ENCODE measurements around the gene PRDX2.
A peak's percentile ranks its signal among the peaks of the same experiment; 100 is the strongest.

The PRDX2 gene

GRCh38 chr19:12792051-12792852 lies 9.3 kb downstream of the PRDX2 start:
- DNase-seq, result peak; percentile 75

- DNase-seq, result peak; percentile 96
Measured at GRCh38 chr19:12791345-12792050, 10.1 kb downstream of the PRDX2 start, which contains the start of gene JUNB. TSS of gene JUNB (plus strand) at chr19:12791486. CDS start at chr19:12791772, 286 bp downstream.

DNA sequence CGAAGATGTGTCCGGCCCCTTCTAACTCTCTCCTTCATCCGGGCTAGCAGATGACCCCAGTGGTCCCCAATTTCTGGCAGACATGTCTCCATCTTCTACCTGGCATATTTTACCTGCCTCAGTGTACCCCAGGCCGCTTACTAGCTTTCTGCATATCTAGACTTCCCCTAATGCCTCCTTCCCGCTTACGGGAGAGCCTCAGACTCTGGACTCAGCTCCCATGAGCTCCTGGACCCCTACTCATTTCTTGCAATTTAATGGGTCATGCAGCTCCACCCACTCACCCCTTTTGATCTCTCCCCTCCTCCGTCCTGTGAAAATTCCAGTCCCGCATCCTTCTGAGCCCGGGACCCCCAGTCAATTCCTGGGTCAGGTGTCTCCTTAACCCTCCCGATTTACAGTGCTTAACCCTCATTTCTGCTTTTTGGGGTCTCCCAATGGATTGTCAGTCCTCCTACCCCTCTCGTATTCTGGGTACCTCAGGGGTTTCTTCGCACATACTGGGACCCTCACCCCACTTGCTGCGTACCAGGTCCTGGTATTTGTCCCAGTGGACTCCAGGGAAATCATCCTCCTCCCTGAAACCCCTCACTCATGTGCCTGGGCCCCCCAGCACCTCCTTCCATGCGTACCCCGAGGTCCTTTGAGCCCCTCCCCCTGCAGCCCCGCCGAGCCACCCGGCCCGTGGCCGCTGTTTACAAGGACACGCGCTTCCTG lies 10.8 kb downstream of the PRDX2 start:
- DNase-seq, result peak; percentile 13

DNA sequence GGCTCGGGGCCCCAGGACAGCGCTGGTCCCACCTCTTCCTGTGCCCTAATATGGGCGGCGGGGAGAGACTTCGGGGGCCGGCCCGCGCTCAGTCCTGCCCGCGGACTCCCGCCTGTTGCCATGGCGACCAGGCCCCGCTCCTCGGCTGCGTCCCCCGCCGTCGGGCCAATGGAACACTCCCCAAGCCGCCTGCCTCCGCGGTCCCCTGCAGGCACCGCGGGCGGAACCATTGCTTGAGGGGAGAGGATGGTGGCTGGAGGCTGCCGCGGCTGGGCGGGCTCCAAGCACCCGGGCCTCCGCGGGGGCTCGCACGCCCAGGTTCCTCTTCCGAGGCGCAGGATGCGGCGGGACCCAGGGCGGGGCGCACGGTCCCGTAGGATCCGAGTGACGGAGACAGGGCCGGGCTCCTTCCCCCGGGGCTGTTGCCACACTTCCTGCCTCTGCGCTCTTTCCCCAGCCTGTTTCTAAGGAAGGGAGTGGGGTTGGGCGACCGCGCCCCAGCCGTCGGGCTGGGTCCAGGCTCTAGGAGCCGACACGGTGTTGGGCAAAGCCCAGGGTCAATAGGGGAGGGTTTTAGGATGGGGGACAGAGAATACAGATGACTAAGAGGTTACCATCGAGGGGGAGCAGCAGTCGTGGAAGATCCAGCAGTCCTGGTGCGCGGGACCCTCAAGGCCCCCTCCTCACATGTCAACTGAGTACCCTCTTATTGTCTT lies 11.5 kb downstream of the PRDX2 start:
- peak; percentile 98 for DNase-seq

DNA sequence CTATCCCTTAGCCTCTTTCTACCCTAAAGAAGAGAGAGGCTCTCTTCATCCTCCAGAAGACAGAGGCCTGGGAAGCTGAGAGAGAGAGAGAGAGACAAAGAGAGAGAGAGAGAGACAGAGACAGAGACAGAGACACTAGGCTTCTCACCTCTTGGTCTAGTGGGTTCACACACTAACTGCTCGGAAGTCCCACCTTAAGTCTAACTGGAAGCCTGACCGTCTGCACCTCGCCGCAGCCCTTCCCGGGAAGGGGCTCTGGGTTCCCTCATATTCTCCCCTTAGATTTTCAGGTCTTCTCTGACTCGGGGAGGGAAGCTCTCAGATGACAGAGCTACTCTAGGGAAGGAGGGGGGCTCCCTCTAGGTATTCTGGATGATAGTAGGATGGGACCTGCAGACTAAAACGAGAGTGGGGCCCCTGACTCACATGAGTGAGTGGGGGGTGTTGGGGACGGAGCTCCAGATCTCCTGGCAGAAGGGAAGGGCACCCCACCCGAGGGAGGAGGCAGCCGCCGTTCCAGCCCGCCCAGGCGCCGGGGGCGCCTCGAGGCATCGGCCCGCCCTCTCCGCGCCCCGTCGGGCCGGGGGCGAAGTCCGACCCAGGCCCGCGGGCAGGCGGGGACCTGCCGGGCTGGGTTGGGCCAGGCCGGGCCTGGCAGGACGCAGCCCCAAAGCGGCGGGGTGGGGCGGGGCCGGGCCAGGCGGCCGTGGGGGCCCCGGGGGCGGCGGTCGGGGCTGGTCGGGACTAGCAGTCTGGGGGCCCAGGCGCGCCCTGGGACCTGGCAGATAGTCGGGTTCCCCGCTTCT lies 12.3 kb downstream of the PRDX2 start:
- DNase-seq, result peak; percentile 57

GRCh38 chr19:12788682-12789097 lies 12.9 kb downstream of the PRDX2 start:
- DNase-seq, result peak; percentile 93

- peak; percentile 65 for DNase-seq
Measured at GRCh38 chr19:12788042-12788681, 13.4 kb downstream of the PRDX2 start.

DNA sequence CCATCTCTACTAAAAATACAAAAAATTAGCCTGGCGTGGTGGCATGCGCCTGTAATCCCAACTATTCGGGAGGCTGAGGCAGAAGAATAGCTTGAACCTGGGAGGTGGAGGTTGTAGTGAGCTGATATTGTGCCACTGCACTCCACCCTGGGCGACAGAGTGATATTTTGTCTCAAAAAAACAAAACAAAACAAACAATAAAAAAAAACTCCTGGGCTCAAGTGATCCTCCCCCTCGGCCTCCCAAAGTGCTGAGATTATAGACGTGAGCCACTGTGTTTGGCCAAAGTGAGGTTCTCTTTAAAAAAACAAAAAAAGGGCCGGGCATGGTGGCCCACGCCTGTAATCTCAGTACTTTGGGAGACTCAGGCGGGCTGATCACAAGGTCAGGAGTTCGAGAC lies 14.1 kb downstream of the PRDX2 start:
- no peak for DNase-seq

- DNase-seq, result peak; percentile 26
Measured at GRCh38 chr19:12786952-12787351, 14.6 kb downstream of the PRDX2 start.

DNA sequence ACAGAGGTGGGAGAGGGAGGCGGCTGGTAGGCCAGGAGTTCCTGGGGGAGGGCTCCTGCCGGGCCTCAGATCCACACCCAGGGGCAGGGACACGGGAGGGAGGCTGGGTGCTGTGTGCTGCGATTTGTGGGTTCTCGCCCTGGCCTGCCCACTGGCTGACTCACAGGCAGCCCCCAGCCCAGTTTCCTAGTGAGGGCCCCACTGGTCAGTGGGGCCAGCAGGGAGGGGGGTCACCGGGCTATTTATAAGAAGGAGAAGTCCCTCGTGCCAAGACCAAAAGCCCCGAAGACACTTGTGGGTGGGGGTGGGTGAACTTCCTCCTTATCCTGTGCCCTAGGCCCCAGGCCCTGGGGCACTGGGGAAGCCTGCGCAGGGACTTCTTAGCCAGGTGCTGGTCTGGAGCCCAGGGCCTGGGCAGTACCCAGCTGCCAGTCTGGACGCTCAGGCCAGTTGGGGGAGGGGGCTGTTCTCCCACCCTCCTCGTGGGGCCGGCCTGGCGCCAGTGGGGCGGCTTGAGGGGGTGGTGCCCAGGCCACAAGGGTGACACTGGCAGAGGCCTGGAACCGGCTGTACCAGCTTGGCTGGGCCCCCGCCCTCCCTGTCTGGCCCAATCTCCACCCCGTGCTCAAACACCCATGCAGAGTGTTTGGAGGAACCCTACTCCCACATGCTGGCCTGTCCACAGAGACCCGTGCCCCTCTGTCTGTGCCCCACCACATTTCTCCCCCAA lies 15.3 kb downstream of the PRDX2 start:
- DNase-seq, result peak; percentile 62

DNA sequence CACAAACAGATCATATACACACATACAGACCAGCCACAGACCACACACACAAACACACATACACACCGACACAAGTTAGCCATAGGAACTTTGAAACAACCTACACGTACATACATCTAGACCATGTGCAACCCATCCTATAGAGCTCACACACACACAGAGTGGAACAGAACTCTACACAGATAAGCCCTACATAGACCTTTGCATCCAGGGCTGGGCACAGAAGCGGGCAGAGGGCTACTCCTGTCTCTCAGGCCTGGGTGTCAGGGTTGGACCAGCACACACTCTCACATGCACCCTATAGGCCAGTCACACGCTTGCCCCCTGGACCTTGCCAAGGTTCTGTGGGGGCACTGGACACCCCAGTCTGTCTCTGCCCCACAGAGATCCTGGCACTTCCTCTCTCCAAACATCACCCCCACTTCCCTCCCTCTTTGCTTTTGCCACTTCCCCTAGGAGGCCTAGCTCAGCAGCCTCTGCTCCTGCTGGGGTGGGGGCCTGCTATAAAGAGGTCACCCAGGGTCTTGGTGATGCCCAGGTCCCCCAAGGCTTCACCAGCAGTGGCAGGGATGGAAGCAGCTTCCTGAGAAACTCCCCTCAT lies 16.1 kb downstream of the PRDX2 start:
- DNase-seq, result peak; percentile 69

DNA sequence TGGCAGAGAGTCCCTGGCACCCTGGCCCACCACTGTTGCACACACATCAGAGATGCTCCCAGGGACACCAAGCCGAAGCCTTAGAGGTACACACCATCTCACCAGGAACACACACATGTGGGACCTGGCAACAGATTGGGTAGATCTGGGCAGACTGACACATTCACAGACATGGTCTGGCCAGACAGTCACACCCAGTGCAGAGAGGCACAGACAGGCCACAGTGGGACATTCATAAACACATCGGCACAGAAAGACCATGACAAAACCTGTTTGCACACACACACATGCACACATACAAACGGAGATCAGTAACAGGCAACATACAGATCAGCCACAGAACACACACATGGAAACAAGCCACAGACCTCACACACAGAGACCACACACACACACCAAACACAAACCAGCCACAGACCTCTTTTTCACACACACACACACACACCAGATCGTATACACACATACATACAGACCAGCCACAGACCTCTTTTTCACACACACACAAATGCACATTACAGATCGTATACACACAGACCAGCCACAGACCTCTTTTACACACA lies 16.6 kb downstream of the PRDX2 start:
- no peak for DNase-seq

GRCh38 chr19:12784394-12784870 lies 17.2 kb downstream of the PRDX2 start:
- peak; percentile 98 for DNase-seq

DNA sequence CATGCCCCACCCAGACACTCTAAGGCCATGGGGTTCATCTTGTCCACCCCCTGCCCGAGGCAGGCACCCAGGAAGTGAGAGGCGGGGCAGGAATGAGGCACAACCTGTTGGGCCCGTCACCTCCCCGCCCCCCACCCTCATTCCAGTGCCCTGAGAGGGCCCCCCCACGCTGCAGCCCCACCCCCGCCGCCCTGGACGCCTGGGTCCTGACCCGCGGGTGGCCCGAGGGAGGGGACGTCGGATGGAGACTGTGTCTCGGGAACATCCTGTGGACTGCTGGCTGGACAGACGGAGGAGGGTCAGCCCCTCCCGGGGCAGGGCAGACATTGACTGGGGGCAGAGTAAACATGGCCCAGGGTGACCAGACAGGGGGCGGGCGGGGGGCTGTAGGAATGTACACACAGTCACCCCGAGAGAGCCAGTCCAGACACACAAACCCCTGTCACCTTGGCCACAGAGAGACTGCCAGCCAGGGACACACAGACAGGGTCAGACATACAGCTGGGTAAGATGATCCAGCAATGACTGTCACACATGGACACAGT lies 17.7 kb downstream of the PRDX2 start:
- no peak for DNase-seq

DNA sequence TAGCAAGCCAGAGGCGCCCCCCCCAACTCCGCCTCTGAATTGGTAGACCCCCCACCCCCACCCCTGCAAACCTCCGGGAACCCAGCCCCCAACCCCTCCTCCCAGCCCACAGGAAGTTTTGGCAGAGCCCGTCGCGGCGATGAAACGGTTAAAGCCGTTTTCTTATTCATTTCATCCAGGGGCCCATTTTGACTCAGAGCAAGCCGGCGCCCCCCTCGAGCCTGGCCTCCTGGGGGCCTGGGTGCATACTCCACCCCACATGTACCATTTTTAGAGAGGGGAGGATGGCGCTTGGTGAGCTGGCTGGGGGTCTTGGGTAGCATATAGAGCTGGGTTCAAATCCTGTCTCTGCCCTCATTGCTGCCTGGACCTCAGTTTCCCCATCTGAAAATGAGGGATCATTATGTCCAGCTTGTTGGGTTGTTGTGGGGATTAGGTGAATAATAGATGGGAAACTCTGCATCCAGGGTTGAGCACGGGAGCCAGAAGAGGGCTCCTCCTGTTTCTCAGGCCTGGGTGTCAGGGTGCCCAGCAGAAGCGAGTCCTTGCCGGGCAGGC lies 18.2 kb downstream of the PRDX2 start:
- peak; percentile 24 for DNase-seq

DNA sequence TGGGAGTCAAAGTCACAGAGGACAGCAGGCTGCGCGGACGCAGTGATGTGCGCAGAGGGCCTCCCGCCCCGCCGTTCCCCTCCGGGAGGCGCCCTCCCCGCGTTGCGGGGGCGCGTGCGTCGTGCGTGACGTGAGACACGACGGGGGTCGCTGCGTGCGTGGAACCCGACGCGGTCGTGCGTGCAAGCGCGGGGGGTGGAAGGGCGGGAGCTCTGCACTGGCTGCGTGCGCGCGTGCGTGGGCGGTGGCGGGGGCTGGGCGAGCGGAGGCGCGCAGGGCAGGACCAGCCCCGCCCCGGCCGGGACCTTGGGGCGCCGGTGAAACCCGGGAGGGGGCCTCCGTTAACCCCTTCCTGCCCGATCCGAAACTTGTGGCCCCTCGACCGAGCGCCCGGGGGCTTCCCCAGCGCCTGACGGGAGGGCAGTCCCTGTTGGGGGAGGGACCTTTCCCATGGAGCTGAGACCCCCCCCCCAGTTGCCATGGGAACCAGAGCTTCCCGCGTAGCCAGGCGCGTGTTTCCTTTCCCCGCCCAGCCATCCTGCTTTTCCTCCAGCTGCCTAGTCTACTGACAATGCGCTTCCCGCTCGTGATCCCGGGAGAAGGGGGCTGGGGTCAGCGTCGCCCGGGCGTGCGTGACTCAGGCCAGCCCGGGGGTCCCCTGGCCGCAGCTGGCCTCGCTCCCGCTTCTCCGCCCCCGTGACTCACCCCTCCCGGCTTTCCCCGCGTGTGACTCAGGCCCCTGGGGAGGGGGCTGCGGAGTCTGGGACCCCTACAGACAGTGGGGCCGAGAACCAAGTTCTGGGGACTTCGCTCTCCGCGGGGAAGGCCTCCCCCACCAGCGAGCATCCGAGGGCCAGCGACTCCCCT lies 18.9 kb downstream of the PRDX2 start:
- peak; percentile 75 for DNase-seq

- DNase-seq, result no peak
Measured at GRCh38 chr19:12782174-12782423, 19.5 kb downstream of the PRDX2 start.
